NCI-H345 (cell line): ENCODE data around the gene GRID1.

Experiments
- DNase-seq: peaks from one replicate; lab custom pipeline; 2025; lab: John Stamatoyannopoulos, UW

Gene GRID1

GRCh38 chr10:85696893-85697292 lies 669.7 kb downstream of the GRID1 start:
- no peak for DNase-seq

DNA sequence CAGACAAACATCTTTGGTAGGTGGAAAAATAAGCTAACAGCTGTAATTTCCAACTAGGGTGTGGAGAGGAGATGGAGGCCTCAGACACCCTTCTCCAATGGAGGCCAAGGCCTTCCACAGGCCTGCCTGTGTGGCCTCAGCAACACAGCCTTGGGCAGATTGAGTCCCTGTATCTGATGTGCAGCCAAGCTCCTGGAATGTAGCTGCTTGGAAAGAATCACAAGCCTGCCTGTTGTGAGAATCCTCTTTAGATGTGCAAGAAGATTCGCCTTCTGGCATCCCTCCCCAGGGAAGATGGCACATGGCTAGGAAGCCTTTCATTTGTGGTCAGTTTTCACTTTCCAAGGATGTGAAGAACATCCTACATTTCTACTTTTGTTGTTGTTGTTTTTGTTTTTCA lies 684.0 kb downstream of the GRID1 start:
- no peak for DNase-seq

GRCh38 chr10:85679710-85680109 lies 686.9 kb downstream of the GRID1 start:
- no peak for DNase-seq

GRCh38 chr10:85679061-85679460 lies 687.5 kb downstream of the GRID1 start:
- no peak for DNase-seq

DNA sequence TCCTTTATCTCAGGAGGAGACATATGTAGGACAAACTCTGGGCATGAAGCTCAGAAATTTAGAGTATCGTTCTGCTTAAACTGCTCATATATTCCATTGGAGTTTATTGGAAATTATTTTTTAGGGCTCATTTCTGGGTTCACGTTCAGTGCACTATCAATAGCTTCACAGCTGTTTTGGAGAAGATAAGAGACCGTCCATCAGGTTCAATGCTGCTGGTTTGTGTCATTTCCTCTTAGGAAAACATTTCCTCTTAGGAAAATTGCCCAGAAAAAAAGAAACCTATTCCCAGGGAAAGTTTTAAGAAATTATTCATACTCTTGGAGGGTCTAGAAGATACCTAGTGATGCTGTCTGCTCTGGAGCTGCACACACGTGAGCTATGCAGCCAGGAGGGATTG lies 691.7 kb downstream of the GRID1 start:
- DNase-seq = no peak

GRCh38 chr10:85673270-85673669 lies 693.3 kb downstream of the GRID1 start:
- no peak for DNase-seq

DNA sequence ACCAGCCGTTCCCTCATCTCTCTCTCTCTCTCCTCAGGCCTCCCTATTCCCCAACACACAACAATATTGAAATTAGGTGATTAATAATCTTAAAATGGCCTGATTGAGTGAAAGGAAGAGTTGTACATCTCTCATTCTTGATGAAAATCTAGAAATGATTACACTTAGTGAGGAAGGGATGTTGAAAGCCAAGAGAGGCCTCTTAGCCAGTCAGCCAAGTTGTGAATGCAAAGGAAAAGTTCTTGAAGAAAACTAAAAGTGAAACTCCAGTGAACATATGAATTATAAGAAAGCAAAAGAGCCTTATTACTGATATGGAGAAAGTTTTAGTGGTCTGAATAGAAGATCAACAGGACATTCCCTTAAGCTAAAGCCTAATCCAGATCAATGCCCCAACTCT lies 695.1 kb downstream of the GRID1 start:
- DNase-seq = no peak

DNA sequence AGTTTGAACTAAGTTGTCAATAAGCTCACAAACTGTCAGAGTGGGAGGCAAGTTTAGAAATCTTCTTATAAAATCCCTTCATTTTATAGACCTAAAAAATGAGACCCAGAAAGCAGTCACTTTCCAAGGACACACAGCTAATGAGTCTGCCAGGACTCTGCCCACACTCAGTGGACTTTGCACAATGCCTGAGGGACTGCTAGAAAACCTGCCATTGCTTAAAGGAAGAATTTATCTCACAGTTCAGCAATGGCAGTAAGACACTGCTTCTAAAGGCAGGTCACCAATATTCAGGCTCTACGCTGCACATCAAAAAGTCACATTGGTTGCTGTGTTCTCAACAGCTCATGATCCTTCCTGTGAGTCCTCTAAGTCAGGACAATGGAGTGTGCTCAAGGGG lies 698.1 kb downstream of the GRID1 start:
- no peak for DNase-seq

- DNase-seq = peak; percentile 22
Measured at GRCh38 chr10:85667638-85668233, 698.9 kb downstream of the GRID1 start.

DNA sequence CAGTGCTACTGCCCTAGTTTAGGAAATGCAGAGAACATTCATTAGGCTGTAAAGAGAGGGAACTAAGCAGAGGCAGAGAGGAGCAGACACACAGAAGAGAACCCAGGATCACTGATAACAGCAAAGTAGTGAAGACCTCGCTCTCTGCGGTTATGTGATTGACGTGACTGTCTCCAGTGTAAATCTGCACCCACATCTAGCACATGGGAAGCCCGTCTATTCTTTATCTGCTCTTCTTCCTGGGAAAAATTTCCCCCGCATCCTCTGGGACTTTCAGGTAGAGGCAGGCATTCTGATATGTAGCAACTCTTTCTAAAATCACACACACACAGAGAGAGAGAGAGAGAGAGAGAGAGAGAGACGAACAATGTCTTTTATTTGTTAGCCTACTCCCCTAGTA lies 699.6 kb downstream of the GRID1 start:
- DNase-seq = no peak

DNA sequence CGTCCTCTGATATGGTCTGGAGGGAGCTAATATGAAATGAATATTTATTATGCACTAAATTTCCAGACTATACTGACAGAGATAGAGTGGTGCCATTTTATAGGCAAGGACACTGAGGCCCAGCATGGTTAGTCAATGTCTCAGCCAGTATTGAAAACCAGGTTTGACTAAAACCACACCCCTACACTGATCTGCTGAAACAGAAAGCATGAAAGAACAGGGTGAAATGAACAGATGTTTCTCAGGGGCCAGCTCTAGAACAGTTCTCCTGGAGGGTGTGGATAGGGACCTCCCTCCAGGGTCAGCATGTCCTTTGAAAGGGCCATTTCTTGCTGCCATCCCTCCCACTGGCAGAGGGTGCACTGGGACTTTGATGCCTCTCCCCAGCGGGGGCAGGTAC lies 700.5 kb downstream of the GRID1 start:
- DNase-seq = no peak

GRCh38 chr10:85665681-85666080 lies 700.9 kb downstream of the GRID1 start:
- DNase-seq = no peak

- DNase-seq = no peak
Measured at GRCh38 chr10:85665078-85665477, 701.5 kb downstream of the GRID1 start.

GRCh38 chr10:85661123-85661522 lies 705.5 kb downstream of the GRID1 start:
- DNase-seq = no peak

DNA sequence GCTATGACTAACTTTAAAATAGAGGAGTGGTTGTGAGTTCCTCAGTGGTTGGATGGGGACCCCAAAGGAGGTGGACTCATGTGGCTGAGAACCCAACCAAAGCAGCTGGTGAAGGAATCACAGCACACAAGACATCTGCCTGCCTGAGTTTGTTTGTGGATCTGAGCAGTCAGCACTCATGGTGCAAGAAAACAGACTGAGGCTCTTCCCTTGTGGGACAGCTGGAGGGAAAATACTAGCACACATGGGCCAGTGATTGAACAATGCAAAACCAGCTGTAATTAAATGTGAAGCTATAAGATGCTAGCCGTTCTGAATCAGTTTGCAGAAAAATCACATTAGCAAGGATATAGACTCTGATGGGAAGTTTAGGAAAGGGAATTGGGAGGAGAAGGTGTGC lies 707.3 kb downstream of the GRID1 start:
- DNase-seq = no peak

DNA sequence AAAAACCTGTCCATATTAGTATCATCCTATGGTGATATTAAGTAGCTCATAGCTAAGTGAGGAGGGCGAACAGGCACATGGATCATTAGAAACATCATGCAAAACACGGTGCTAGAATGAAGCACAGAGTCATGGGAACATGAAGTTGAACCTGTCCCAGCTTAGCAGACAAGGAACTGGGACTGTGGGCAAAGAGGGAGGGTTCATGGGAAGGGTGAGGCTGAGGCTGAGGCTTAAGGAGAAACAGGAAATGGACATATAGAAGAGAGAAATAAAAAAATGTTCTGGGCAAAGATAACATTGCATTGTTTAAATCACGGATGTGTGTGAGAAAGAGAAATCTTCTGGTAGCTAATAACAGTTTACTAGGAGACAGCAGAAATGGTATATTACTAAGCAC lies 708.1 kb downstream of the GRID1 start:
- no peak for DNase-seq

DNA sequence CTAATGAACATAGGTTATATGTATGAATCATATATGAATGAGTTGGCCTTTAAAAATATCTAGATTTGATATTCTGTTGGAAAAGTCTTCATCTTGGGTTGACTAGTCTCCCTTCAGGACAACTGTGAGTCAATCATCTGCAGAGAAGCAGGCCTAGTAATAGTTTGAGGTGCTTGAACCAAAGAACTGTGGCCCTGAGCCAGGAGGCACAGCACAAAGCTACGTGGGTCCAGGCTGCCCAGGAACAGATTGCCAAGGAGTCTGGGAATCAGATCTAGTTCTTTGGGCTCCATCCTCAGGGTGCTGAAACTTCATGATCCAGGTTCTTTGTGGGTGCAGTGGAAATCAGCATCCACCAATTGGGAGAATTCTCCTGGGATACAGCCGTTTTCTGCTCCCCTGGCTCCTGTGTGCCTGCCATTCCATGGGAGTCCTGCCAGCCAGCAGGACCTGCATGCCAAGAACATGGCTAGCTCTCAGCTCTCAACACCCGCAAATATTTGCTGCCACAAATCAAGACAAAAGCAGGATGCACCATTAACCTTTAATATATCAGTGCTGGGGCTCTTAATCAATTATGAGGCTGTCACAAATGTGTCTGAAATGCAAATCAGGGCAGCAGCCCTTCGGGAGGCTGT lies 709.0 kb downstream of the GRID1 start:
- no peak for DNase-seq

- no peak for DNase-seq
Measured at GRCh38 chr10:85655411-85655810, 711.2 kb downstream of the GRID1 start.

- no peak for DNase-seq
Measured at GRCh38 chr10:85651497-85651882, 715.1 kb downstream of the GRID1 start.

DNA sequence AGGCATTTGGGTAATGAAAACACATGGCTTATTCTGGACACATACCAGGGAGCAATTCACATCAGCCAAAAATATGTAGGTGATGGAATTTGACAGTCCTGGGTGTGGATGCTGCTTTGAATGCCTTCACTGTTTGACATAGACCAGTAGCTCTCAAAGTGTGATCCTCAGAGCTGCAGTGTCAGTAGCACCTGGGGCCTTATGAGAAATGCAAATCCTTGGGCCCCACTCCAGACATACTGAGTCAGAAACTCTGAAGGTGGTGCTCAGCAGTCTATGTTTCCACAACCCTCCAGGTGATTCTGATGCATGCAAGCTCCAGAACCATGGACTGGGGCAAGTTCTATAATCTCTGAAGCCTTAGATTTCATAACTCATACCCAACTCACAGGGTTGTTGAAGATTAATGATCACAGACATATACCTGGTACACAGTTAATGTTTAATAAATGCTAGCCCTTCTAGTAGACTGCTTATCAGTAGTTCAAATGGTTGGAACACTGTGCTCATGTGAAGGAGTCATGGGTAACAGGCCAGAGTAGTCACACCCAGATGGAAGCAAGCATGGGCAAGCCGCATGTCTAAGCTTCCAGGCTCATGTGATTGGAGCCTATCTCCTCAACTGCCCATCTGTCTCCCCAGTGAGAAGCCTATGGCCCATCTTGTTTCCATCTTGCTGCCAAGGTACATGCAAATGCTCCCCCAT lies 715.7 kb downstream of the GRID1 start:
- no peak for DNase-seq

DNA sequence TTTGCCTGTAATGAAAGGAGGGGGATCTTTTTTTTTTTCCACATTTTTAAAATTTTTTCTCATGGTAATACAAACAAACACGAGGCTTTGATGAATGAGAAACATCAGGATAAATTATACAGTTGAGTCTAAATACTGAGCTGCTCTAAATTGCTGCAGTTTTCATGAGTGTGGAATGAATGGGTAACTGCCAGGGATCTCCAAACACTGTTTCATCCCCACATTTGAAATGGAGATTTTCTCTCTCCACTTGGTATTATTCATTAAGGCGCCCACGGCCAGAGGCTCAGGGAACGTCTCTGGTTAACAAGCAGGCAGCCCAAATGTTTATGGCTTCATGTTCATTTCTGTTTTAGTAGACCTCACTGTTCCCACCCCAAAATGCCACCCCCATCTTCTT lies 717.1 kb downstream of the GRID1 start:
- DNase-seq = no peak

GRCh38 chr10:85648279-85648754 lies 718.3 kb downstream of the GRID1 start:
- peak; percentile 8 for DNase-seq

DNA sequence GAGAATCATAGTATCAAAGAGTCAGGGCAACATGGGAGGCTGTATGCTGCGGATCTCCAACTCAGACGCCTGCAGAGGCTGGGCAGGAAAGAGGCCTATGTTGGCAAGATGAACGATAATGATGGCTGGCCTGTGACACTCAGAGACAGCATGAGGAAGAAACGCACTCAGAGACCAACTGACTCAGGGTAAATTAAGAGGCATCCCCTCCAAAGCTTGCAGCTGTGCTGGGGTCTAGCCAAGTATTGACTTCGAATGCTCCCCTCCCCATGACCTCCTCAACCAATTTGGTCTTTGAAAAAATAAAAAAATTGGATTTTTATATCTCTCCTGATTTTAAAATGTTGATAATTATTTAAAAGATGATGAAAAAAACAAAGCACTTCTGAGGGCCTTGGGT lies 718.9 kb downstream of the GRID1 start:
- no peak for DNase-seq
